ENCODE measurements around the gene HIC1. TPM values are rescaled to one million over a fixed set of nuclear protein-coding genes. Genes with fewer than 3 reads are reported as not detected.

The HIC1 gene
- total and polyA plus RNA-seq, 8 donors = 1.5 to 107 (median 8.9) TPM

DNA sequence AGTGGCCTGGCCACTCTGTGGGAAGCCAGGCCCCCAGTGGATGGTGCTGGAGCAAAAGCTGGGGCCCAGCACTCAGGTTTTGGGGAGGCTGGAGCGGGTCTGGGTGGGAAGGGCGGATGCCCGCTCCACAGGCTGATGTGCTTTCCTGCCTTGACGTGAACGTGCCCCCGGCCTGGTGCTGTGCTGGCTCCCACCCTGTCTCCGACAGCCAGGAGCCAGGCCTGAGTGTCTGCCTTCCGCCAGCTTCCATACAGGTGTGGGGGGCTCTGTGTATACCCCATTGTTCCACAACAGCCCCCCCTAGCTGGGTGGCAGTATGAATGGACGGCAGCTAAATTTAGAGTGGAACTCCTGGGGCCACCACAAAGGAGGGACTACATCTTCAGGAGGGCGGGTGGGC, 20.0 kb downstream of the HIC1 start:
- H3K27me3 ChIP-seq = no peaks in the 10 kb centered on the region
- peak overlapping the region; percentile 39 to 94 (median 62) for H3K27ac ChIP-seq
- TF ChIP-seq, protein P1, sequence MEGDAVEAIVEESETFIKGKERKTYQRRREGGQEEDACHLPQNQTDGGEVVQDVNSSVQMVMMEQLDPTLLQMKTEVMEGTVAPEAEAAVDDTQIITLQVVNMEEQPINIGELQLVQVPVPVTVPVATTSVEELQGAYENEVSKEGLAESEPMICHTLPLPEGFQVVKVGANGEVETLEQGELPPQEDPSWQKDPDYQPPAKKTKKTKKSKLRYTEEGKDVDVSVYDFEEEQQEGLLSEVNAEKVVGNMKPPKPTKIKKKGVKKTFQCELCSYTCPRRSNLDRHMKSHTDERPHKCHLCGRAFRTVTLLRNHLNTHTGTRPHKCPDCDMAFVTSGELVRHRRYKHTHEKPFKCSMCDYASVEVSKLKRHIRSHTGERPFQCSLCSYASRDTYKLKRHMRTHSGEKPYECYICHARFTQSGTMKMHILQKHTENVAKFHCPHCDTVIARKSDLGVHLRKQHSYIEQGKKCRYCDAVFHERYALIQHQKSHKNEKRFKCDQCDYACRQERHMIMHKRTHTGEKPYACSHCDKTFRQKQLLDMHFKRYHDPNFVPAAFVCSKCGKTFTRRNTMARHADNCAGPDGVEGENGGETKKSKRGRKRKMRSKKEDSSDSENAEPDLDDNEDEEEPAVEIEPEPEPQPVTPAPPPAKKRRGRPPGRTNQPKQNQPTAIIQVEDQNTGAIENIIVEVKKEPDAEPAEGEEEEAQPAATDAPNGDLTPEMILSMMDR (IDR thresholded peaks at IDR 0.05) = no peak
- no peak for TF ChIP-seq EP300 (IDR thresholded peaks at IDR 0.05)
- no peak for TF ChIP-seq POLR2A (IDR thresholded peaks at IDR 0.05)
- no peak for TF ChIP-seq POLR2AphosphoS5 (IDR thresholded peaks at IDR 0.05)
- H3K36me3 ChIP-seq = peaks cover 4 to 78% (median 64%) of the 10 kb centered on the region in 4 donors
- H3K9me3 ChIP-seq = no peaks in the 10 kb centered on the region
- 73 to 88% (median 78%) methylated on average over 9 to 10 of the region's 10 CpGs for WGBS, 5 donors
- peaks cover 0 to 53% (median 29%) of the 10 kb centered on the region in 4 donors for H3K4me1 ChIP-seq
- intact Hi-C loops (cut with DNase I; ENCODE audit: low total_unique reads) = no loop called here
- no peak for DNase-seq
- no peak overlapping the region for H3K4me3 ChIP-seq

DNA sequence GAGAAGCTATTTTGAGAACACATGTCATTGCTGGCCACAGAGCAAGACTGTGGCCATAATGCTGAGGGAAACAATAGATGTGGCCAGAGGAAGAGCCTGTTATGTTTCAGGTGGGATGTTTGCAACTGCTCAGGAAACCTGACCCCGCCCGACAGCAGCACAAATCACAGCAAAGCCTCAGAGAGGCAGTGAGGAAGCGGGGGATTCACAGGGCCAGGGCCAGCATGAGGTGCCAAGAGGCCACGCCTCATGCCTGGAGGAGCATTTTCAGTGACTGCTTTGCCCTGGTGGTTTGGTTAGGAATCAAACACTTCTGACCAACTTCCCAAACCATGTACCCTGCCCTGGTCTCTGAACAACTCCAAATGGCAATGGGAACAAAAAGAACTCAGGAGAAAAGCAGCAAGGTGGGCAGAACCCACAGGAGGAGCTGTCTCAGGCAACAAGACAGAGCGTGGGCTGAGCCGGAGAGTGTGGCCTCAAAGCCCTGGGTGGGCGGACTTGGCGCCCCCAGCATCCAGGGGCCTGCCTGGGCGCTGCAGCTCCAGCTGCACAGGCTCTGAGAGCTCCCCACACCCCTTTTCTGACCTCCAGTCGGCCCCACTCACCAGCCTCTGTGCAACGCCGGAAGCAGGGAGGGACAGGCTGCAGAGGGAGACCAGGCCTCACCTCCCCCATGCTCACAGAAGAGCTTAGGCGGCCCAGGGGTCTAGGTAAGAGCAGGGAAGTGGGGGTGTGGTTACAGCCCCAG, 20.6 kb downstream of the HIC1 start:
- Histone ChIP-seq H3K4me3 (no peak overlapping the region), H3K9me3 (no peaks in the 10 kb centered on the region), H3K36me3 (peaks cover 6 to 81% (median 67%) of the 10 kb centered on the region in 4 donors), H3K27me3 (no peaks in the 10 kb centered on the region), H3K4me1 (peaks cover 0 to 47% (median 27%) of the 10 kb centered on the region in 4 donors), H3K27ac (peak overlapping the region; percentile 22 to 94 (median 62))
- TF ChIP-seq POLR2A (IDR thresholded peaks at IDR 0.05) (no peak), EP300 (IDR thresholded peaks at IDR 0.05) (no peak), POLR2AphosphoS5 (IDR thresholded peaks at IDR 0.05) (no peak)
- TF ChIP-seq, protein P1 (IDR thresholded peaks at IDR 0.05) = no peak
- 57 to 82% (median 70%) methylated on average over 9 to 13 of the region's 13 CpGs for WGBS, 5 donors
- DNase-seq = peak in 1 of 2 donors; percentile 85
- intact Hi-C loops (cut with DNase I; ENCODE audit: low total_unique reads) = no loop called here

DNA sequence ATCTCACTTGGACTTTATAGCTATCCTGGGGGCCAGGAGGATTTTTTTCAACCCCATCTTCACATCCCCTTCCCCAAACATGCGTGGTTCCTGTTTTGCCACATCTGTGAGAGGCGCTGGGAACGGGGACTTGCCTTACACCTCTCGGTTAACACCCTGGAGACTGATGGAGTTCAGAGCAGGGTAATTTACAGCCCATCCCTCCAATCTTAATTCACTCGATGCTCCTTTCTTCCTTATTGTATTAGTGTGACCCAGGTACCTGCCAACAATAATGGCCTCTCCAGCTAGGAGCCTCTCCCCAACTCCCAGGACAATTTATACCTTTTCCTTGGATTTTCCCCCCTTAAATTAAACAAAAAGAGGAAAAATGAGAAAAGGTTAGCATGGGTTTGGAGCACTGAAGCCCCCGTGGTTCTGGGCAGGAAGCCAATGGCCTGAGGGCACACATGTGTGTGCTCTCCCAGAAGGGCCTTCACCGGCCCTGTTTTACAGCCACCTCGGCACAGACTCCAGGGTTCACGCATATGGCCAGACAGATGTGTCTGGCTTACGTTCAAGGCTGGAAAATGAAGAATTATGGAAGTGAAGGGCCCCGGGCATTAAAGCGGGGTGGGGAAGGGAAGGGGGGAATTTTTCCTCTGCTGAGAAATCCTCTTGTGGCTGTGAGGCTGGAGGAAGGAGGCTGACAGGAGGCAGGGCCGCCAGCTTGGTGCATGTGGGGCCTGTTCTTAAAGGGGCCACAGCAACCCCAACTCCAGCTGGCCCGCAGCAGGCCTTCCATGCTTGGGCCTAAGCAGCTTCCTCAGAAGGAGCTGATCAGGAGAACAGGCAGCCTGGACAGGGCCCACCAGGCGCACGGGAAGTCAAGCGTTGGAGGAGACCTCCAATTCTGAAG, 21.4 kb downstream of the HIC1 start:
- peaks cover 14 to 81% (median 70%) of the 10 kb centered on the region in 4 donors for H3K36me3 ChIP-seq
- TF ChIP-seq POLR2AphosphoS5 (IDR thresholded peaks at IDR 0.05) = no peak
- no peak for TF ChIP-seq POLR2A (IDR thresholded peaks at IDR 0.05)
- TF ChIP-seq EP300 (IDR thresholded peaks at IDR 0.05) = no peak
- TF ChIP-seq, protein P1 (IDR thresholded peaks at IDR 0.05) = no peak
- peak in 1 of 2 donors; percentile 54 for DNase-seq
- no peak overlapping the region for H3K4me3 ChIP-seq
- H3K9me3 ChIP-seq = no peaks in the 10 kb centered on the region
- 63 to 76% (median 70%) methylated on average over 17 of the region's 17 CpGs for WGBS, 5 donors
- H3K27ac ChIP-seq = peak overlapping the region; percentile 22 to 94 (median 62)
- H3K27me3 ChIP-seq = no peaks in the 10 kb centered on the region
- H3K4me1 ChIP-seq = peaks cover 0 to 39% (median 18%) of the 10 kb centered on the region in 4 donors
- intact Hi-C loops (cut with DNase I; ENCODE audit: low total_unique reads) = no loop called here

DNA sequence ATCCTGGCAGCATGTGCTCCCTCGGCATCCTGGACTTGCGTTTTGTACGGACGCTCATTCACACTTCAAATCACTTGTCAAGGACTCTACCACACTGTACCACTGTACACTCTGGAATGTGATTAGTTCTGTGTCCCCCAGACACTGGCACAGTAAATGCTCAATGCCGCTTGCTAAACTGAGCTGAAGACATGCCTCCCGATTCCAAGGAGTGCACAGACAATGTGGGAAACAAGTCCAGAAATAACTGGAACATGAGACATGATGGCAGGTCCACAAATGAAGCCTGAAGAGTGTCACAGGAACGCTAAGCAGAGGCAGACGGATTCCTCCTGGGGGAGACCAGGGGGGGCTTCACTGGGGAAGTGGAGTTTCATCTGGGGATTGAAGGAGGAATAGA, 22.1 kb downstream of the HIC1 start:
- peak overlapping the region in 4 of 5 donors; percentile 61 to 94 (median 70) for H3K27ac ChIP-seq
- intact Hi-C loops (cut with DNase I; ENCODE audit: low total_unique reads) = no loop called here
- WGBS, 5 donors = 81 to 90% (median 84%) methylated on average over 8 of the region's 8 CpGs
- no peaks in the 10 kb centered on the region for H3K27me3 ChIP-seq
- no peak for TF ChIP-seq POLR2AphosphoS5 (IDR thresholded peaks at IDR 0.05)
- TF ChIP-seq EP300 (IDR thresholded peaks at IDR 0.05) = no peak
- TF ChIP-seq, protein P1 (IDR thresholded peaks at IDR 0.05) = no peak
- TF ChIP-seq POLR2A (IDR thresholded peaks at IDR 0.05) = no peak
- DNase-seq = no peak
- no peaks in the 10 kb centered on the region for H3K9me3 ChIP-seq
- H3K4me1 ChIP-seq = peaks cover 0 to 33% (median 14%) of the 10 kb centered on the region in 4 donors
- H3K4me3 ChIP-seq = no peak overlapping the region
- H3K36me3 ChIP-seq = peaks cover 18 to 81% (median 71%) of the 10 kb centered on the region in 4 donors

All from stomach (tissue), 9 donors.